ENCODE measurements around the gene SNX3.

DNA sequence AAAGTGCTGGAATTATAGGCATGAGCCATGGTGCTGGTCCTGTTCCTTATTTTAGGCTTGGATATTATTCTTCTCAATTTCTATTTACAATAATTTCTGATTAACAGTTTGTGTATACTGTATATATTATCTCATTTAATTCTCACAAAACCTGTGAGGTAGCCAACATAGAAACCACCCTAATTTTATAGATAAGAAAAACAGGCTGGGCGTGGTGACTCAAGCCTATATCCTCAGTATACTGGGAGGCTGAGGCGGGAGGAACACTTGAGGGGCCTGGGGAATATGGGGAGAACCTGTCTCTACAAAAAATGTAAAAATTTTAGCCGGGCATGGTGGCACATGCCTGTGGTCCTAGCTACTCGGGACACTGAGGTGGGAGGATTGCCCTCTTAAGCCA, 30.3 kb upstream of the SNX3 start:
- TF ChIP-seq, protein P1, sequence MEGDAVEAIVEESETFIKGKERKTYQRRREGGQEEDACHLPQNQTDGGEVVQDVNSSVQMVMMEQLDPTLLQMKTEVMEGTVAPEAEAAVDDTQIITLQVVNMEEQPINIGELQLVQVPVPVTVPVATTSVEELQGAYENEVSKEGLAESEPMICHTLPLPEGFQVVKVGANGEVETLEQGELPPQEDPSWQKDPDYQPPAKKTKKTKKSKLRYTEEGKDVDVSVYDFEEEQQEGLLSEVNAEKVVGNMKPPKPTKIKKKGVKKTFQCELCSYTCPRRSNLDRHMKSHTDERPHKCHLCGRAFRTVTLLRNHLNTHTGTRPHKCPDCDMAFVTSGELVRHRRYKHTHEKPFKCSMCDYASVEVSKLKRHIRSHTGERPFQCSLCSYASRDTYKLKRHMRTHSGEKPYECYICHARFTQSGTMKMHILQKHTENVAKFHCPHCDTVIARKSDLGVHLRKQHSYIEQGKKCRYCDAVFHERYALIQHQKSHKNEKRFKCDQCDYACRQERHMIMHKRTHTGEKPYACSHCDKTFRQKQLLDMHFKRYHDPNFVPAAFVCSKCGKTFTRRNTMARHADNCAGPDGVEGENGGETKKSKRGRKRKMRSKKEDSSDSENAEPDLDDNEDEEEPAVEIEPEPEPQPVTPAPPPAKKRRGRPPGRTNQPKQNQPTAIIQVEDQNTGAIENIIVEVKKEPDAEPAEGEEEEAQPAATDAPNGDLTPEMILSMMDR (IDR thresholded peaks at IDR 0.05): no peak
- no peak for TF ChIP-seq EZH2 (IDR thresholded peaks at IDR 0.05; ENCODE audit: borderline replicate concordance, insufficient read depth, low read depth, low read length, poor library complexity, severe bottlenecking)

All from B cell (primary cell).